Effector CD8-positive, alpha-beta T cell (primary cell): ENCODE data around the gene DCUN1D5.

Experiments
- DNase-seq: peaks from one replicate; lab custom pipeline; 2025; lab: John Stamatoyannopoulos, UW
- total RNA-seq, 4 experiments: gene quantifications; one replicate each; lab custom pipeline; 2026; lab: John Stamatoyannopoulos, UW

Gene DCUN1D5
- 24.3 to 70.7 (median 25.9) reads per million in 4 experiments for total RNA-seq

DNA sequence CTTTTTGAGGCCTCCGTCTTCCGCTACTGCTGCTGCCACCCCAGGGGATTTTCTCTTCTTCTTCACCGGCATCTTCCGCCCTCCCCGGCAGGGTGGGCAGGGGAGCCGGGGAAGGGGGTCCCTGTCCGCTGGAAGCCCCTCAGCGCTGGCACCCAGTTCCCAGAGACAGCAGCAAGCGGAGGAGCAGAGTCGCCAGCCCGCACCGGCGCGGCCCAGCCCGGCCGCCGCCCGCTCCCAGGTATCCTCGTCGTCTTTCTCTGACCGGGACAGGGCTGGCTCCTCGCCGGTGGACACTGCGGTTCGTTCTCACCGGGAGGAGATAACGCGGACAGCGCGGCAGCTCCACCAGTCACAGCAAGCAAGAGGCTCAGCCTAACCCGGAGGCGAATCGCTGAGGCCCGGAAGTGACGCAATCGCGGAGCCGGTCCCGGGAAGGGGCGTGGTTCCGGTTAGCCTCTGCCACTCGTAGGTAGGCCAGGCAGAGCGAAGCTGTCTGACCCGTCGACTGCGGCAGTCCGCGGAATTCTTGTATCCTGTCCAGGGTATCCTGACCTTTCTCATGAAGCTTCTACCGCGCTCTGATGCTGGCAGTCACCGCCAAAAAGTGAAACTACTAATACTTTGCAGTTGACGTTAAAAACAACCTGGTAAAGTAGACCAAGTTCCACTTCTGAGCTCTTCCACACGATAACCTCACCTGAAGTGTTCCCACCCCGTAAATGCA is at the start of gene DCUN1D5:
DCUN1D5 (minus strand) TSS at position 360 of the 724 bp plus-strand sequence; CDS start at position 72, 288 bp downstream.
- peak; percentile 87 for DNase-seq

DNA sequence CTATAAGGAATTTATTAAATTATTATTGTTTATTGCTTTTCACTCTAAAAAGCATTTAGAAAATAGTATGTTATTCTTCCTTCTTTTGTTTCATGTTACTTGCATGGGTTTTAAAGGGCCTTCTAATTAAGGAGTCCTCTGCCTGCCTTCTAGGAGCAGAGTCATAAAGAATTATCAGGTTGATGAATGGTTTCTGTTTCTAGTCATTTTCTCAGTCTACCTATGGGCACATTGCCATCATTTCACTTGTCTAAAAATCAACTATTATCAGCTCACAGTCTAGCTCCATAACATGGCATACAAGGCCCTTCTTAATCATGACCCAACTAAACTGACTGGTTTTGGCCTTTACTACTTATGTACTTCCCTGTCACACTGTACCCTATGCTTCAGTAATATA is 33.5 kb upstream of the DCUN1D5 start:
- no peak for DNase-seq

DNA sequence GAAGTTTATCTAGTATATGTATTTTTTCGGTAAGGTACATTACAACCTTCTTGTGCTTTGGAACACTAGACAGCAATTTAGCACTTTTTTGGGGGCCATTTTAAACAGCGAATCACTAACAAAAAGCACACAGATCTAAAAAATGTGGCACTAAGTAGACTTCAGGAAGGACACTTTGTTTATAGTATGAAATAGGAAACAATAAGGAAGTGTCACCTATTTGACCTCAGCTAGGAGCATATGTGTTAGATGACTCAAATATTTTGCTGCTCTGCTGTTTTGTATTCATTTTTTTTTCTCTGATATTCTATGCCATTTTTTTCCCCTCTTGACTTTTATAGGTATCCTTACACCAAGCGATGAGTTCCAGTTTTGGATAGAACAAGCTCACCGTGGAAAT is 22.9 kb upstream of the DCUN1D5 start:
- DNase-seq = no peak

DNA sequence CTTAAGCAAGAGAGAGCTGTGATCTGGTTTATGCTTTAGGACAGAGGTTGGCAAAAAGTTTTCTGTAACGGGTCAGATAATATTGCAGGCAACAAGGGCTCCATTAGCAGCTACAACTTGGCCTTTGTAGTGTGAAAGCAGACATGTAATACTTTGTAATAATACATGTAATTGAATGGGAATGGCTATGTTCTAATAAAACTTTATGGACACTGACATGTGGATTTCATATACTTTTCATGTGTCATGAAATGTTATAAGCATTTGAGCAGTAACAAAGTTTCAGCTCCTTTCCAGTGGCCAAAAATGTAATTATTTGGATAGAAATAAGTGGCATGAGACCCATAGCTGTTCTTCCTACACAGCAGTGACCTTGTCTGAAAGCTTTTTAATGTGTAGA is 20.4 kb upstream of the DCUN1D5 start:
- no peak for DNase-seq

DNA sequence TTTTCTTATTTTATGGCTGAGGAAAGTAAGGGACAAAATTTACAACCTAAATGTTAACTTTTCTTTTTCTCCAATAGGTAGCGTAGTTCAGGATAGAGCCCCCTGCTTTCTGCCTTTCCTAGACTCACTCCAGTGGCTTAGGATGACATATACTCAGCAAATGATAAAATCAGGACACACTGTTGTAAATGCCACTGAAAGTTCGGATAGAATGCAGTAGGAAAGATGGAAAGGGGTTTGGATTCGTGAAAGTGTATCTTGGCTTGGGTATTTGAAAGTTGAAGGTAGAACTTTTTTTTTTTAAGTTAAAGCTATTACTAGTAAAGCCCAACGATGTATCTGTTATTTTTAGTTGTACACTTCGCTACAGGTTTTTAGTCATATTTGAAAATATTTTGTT is 19.4 kb upstream of the DCUN1D5 start:
- DNase-seq = no peak

DNA sequence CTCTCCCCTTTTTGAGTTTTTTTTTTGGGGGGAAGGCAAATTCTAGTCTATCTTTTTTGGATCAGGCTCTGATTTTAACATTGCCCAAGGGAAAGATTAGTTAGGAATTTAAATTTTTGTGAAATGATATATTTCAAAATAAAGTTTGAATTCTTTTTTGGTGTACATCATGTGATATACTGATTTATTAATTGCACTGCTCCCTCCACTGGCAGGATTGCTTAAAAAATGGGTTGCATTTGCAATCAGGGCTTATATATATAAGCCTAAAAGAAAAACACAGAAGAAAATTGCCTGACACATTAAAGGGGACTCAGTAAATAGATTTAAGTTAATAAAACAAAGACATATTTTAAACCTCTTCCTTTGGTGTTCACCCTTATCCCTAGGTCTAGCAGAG is 18.4 kb upstream of the DCUN1D5 start:
- DNase-seq = no peak

DNA sequence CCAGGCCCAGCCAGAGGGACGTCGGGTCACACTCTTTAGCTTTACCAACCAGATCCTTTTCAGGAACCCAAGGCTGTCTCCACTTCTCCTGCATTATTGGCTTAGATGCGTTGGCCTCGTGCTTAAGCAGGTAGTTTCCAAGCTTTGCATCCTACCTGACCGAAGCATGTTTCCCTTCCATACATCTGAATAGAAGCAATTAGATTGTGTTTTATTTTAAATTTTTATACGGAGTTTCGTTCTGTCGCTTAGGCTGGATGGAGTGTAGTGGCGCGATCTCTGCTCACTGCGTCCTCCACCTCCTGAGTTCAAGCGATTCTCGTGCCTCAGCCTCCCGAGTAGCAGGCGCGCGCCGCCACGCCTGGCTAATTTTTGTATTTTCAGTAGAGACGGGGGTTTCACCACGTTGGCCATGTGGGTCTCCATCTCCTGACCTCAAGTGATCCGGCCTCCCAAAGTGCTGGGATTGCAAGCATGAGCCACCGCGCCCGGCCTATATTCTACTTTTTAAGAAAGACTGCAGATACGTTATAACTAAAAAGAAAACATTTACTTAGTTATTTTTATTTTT is 17.9 kb upstream of the DCUN1D5 start:
- no peak for DNase-seq

DNA sequence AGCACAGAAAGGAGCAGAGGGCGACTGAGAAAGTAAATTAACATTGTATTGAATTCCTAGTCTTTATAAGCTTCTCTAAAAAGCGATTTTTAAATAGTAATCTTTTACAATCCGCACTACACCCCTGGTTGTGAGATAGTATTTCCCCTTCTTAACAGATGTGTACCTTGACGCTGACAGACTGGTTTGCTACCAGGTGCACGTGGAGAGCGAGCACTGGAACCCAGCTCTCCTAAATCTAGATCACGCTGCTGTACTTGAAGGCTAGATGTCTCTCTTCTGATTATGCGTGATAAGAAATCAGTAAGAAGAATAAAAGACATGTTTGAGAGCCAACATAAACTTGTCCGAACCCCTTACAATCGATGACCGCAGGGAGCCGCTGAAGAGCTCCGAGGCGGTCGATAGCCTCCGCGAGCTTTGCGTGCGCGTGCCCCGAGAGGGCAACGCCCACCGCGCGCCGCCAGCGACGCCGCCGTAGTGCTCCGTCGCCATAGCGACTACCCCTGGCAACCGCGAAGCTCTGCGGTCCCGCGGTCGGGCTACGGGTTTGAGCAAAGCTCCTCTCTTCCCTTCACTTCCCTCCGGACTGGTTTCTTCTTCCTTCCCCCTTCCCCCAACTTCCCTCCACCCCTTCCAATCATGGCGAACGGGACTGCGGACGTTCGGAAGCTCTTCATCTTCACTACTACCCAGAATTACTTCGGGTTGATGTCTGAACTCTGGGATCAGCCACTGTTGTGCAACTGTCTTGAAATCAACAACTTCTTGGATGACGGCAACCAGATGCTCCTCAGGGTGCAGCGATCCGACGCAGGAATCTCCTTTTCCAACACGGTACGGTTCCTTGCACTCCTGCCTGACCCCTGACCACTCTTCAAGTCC is 17.2 kb upstream of the DCUN1D5 start, which contains the start of gene DYNC2H1:
DYNC2H1 (plus strand) TSS at position 494 of the 885 bp plus-strand sequence; CDS start at position 643, 149 bp downstream.
- DNase-seq = peak; percentile 80

DNA sequence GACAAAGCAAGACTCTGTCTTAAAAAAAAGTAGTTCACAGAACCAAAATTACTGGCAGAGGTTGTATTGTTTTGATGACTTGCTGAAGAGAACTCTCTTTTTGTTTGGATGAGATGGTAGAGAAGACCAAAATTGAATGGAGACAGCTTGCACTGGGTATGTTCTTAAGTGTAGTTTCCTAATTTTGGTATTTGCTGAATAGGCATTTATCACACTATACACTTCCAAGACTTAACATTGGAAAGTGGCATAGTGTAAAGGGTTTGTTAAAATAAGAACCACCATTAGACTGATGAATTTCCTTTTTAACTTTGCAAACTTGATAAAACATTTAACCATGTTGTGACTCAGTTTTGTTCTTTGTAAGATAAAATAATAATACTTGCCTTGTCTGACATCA is 5.3 kb upstream of the DCUN1D5 start:
- no peak for DNase-seq

DNA sequence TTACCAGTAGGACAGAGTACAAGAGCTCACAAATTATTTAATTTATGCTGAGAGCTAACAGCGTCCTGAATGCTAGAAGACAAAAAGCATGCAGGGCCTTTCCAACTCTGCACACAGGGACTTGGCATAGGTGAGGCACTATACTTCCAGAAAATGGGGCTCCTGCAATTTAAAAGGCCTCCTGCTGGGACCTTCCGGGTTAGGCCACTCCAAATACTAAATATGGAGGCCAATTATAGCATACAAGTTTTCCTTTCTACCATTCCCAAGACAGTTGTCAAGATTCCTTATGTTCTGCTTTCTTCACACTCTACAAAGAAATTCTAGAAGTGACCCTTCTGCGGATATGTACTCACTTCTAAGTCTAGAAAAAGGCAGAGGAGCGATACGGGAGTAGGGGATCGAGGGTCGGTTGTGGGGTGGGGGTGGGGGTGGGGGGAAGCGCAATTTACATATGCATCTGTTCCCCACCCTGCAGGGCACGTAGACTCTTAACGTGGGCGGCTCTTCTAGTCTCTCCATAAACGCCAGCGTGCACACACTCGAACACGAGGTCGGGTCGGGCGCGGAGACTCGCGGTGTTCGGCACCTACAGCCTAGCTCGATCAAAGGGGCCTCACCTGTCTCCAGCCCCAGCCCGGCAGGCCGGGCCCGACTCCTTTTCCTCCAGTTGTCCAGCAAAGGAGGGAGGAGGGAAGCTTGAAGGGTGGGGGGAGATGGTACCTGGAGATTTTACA is 728 bp downstream of the DCUN1D5 start:
- DNase-seq = peak; percentile 14

DNA sequence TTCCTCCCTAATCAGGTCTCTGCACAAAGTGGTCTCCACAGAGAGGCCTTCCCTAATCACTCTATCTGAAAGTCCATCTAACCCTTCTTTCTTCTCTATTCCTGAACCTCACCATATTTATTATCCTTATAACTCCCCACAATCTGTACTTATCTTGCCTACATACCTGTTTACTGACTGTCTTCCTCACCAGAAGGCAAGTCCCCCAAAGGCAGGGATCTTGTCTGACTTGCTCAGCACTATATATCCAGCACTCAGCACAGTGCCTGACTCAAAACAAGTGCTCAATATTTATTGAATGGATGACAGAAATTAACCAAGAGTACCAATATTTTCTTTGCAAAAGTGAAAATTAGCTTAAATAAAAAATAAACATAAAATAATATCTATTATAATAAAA is 5.5 kb downstream of the DCUN1D5 start:
- DNase-seq = no peak

DNA sequence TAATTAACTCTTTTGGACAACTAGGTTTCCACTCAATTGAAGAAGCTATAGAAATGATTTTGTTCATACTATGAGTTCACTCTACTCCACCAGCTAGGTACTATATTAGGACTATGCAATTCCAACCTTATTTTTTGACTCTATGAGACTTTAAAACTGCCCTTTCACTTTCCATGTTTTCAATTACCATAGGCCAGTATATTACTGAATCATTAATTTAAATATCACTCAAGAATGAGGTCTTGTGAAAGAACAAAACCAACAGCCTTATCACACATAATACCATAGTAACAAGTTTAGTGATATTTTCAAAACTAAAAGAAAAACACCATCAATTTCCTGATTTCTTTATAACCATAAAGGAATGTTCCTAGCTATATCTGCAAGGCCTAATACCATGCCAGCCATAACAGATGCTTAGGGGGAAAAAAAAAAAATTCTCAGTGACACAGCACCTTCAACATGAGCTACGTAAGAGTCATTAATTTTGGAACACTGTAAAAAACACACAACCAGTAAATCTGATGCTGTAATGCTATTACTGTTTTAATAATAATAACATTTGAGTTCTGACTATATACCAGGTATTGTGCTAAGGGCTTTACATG is 6.1 kb downstream of the DCUN1D5 start:
- DNase-seq = no peak

DNA sequence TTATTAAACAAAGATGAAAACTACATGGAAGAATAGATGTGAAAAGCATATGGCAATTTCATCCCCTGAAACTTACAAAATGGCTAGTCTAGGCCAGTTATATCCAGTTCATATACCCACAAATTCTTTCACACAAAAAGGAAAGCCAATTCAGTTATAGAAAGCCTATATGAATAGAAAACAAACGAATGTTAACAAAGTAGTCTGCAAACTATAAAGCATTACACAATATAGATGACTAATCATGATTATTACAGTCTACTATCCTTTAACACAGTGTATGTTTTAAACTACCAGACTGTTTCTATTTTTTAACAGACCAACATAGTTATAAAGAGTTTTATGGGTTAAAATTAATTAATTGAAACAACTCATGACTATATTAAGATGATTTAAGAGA is 12.1 kb downstream of the DCUN1D5 start:
- DNase-seq = no peak

DNA sequence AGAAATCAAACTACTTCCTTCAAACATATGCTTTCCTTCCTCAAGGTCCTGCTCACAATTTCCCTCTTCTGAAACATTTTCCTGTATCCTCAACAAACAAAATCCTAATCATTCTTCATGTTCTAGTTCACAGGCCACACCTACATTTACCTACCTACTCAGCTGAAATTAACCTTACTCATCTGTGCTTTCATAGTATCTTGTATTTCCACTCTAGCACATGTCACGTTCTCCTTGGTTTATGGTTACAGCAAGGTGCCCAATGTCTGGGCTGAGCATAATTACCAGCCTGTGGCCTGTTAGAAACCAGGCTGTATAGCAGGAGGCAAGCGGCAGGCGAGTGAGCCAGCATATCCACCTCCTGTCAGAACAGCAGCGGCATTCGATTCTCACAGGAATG is 13.2 kb downstream of the DCUN1D5 start:
- no peak for DNase-seq

DNA sequence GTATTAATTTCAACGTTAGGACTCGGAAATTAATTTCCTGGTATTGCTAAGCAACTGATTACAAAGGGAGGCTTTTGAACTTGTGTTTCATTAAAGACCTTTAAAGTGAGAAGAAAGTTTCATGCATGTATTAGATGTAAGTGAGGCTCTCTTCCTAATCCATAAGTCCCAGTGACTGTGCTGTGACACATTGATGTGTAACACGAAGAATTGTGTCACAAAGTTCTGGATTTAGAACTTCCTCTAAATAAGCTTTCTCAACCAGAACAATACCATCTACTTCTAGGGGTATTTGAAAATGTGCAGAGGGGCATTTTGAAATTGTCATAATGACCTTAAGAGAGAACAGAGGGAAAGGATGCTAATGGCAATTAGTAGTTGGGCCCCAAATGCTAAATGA is 14.4 kb downstream of the DCUN1D5 start:
- DNase-seq = no peak

DNA sequence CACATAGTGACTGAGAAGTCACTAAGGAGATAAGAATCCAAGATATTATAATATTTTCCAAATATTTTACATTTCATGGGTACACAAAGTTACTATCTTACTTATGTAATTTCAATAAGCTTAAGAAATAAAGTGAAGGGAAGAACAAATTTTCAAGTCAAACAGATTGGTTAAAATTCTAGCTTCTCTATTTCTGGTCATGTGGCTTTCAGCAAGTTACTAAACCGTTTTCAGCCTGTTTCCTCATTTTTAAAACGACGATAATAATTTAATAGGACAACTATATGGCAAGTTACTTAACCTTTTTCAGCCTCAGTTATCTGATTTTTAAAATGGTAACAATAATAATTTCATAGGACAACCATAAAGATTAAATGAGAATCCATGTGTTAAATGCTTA is 15.6 kb downstream of the DCUN1D5 start:
- DNase-seq = no peak

DNA sequence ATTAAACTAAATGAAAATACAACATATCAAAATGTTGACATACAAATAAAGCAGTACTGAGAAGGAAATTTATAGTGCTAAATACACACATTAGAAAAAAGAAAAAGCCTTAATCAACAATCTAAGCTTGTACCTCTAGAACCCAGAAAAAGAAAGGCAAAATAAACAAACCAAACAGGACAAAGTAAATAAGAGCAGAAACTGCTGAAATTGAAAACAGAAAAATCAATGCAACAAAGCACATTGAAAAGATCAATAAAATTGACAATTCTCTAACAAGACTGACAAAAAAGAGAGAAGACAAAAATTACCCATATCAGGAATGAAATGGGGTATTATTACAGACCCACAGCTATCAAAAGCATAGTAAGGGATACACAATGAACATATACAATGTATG is 21.0 kb downstream of the DCUN1D5 start:
- no peak for DNase-seq

DNA sequence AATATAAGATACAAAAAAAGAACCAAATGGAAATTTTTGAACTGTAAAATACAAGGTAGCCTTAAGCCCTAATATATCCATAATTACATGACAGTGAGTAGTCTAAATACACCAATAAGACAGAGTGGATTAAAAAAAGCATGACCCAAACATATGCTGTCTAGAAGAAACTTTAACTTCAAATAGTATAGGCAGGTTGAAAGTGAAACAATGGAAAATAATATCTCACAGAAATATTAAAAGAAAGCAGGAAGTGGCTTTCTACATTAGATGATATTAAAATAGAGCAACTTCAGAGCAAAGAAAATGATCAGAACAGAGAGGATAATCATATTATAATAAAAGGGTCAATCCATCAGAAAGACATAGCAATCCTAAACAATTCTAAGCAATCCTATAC is 21.8 kb downstream of the DCUN1D5 start:
- DNase-seq = no peak

DNA sequence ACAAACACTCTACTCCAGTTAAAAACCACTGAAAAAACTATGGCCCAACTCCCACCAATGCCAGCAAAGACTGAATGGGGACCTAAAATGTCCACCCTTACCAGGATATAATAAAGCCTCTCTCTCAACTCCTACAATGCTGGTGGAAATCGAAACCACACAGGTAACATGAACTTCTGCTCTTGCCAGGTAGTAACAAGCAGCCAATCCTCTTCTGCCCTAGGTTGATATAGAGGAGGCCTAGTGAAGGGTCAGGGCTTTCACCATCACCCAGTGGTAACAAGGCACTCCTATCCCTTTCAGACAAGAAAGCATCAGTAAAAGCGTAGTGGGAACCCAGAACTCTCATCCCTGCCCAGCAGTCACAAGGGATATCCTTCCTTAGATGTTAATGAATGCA is 22.6 kb downstream of the DCUN1D5 start:
- no peak for DNase-seq

DNA sequence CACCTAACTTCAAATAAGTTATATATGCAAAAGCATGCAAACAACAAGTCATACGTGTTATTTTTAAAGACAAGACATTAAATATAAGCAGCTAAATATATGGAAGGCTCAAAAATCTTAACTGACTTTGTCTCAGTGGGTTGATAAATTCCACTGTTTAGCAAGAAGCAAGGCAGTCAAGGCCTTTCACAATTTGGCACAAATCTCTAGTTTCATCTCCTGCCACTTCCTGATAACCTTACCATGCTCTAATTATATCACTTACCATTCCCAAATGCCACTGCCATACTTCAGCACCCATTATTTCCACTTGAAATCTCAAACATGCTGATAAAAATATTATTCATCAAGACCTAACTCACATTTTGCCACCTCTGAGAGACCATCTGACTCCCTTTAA is 24.8 kb downstream of the DCUN1D5 start:
- no peak for DNase-seq

DNA sequence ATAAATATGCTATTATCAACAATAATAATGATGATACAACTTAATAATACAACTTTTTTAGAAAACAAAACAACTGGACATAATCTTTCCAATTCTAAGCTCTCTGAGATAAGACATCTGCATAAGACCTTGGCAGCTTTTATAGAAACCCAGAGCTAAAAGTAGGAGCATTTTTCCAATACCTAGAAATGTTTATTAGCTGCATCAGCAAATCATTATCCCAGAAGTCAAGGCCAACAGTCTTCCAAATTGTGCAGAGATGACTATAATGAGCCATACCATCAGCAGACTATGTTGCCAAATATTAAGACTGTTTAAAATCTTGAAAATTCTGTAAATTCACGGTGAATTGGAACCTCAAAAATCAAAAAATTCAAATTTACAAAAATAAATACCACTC is 30.3 kb downstream of the DCUN1D5 start:
- DNase-seq = no peak
